Left cardiac atrium (tissue), 4 donors: ENCODE data around the gene FGF3. TPM values are rescaled to one million over a fixed set of nuclear protein-coding genes. Genes with fewer than 3 reads are reported as not detected.

Source experiments
- ATAC-seq, 2 donors: fragments of 200-7000 bp; cut with Tn5 transposase; one replicate each; pipeline ENCODE4 v1.9.1; 2020; ENCODE audit warnings: mild to moderate bottlenecking in 2 of 2, moderate library complexity in 2 of 2
- DNase-seq: peaks from one replicate; pipeline ENCODE4 v3.0.0-alpha.2; 2020
- intact Hi-C, 2 donors: fragments of 100-400 bp; cut with DNase I; formaldehyde crosslinking; loops; one replicate each; pipeline versions ENCODE4 v1.14.1 to v1.15.1; 2022 to 2023
- long read RNA-seq: library from polyadenylated mRNA; unstranded; transcript quantifications from one replicate; pipeline ENCODE4 v2.0.0, GENCODE V29; 2021
- total RNA-seq, 2 donors: library from RNA; stranded (reverse); fragmentation: NEBNext Ultra II Directional; extraction: Animal tissue kit (Norgen Biotek cat#: 25700); gene quantifications; one replicate each; pipeline ENCODE4 v1.2.1, GENCODE V29; 2021
- donor health status: DM: no; HTN: yes; CAD: no.
- donor health status: DM: no; HTN: yes; CAD: no; lungs with severe emphysema.
- donor health status: DM: yes; HTN: yes; CAD: no.
- donor health status: Dilated cardiomyopathy.

Gene FGF3
- not detected for total RNA-seq
- long read RNA-seq: 0 reads

DNA sequence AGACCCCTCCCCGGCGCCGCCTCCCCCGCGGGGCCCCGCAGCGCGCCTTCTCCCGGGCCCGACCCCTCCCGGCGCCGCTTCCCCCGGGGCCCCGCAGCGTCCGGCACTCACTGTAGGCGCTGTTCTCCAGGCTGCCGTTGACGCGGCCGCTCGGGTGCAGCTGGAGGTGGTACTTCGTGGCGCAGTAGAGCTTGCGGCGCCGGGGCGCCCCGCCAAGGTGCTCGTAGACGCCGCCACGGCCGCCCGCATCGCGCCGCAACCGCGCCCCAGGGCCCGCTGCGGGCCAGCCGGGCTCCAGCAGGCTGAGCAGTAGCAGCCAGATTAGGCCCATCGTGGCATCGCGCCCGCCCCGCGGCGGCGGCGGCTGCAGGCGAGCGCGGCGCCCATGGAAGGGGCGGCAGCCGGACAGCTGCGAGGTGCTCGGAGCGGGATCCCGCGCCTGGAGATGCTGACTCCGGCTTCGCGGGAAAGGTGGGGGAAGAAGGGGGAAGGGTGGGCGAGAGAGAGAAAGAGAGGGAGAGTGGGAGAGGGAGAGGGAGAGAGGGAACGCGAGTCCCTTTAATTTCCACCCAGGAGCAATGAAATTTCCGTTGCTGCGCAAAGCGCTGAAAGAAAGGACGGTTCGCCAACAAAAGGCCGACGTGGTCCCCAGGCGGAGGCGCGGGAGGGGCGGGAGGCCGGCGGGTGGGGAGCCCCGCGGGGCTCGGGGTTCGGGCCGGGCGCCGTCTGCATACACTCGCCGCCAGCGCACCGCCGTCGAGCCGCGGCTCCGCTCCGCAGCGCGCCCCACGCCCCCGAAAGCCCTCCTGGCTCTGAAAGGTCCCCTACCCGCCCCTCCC is at the start of gene FGF3:
TSS of gene FGF3 (minus strand) at position 814 of the 839 bp plus-strand sequence. CDS start at position 331, 483 bp downstream.
- ATAC-seq (no peak), DNase-seq (no peak)
- intact Hi-C loops: loop anchor here in 1 of 2 donors (10.0 kb wide), 1 partner anchor 124 kb away; no protein-coding TSS in a partner anchor

DNA sequence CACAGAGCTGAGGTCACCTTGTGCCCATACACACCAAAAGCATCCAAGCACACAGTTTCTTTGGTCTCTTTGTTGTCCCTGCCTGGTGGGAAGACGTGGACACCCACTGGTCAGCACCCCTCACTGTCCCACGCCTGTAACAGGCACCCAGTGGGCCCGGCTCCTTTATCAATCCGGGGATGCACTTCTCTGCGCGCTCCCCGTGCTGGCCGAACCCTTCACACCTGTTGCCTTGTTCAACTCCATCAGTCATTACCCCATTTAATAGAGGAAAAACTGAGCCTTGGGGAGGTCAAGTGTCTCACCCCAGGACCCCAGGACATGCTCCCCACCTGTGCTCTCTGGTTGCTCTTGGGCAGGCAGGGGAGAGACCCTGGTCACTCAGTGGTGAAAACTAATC is 49.7 kb upstream of the FGF3 start:
- intact Hi-C loops: no loop called here
- DNase-seq (no peak), ATAC-seq (no peak)

DNA sequence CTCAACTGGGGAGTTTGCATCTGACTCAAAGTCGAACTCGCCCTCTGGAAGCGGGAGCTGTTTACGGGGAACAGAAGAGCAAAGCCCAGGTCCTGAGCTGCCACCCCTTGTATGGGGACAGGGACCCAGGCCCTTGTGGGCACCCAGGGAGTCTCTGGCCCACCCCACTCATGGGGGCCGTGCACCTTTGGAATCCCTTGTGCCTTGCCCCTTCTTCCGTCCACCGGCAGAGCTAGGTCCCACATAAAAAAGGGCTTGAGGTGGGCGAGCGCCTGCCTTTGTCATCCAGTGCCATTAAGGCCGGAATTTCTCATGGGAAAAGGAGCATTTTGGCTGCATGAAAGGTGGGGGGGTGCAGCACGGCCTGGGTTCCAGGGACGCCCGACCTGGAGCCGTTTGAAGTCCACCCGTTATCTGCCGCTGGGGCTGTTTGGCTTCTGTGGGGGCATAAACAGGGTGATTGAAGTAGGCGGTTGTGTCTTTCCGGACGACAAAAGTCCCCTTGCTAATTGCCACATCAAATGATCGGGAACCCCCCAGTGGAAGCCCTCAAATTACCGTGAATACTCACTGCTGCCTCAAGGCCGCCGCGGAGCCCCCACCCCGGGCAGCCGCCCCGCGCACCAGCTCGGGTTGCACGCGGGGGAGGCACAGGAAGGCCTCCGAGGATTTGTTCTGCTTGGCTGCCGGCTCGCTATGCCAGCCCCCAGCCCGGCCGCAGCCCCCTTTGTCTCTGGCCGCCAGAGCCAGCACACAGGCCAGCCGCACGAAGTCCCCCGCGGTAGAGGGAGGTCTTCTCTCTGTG is 49.0 kb upstream of the FGF3 start:
- intact Hi-C loops: no loop called here
- DNase-seq (no peak), ATAC-seq (no peak)

DNA sequence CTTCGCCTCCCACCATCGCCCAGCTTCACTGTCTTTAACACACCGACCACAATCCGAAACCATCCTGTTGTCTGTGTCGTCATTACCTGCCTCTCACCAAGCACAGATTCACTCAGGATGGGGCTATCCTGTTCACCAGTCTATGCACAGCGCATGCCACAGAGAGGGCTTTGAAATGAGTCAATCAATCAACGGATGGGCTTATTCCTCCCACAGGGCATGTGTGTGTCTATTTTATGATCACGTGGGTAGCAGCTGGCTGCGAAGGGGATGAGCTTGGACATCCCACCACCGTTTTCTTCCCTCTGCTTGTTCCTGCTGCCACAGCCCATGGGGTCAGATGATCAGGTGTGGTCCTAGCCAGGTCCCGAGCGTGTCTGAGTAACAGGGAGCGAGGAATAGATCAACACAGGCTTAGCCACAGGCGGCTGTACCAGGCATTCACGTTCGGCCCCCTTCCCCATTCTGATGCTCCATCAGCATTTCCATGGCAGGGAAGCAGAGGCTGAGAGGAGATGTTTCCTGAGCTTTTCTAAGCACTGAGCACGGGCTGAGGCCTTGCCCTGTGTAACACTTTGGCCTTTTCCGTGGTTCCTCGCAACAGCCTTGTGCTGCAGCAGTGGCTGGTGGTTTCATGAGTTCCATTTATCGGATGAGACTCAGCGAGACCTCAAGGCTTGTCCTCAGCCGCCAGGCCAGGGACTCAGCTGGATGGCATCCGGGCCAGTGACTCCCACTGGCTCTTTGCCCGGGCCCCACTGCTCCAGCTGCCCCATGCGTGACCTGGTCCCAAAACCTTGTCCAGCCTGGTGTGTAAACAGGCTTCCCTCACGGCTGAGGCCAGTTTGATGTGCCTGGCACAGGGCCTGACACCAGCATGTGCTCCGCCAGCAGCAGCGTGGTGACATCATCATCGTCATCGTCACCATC is 48.1 kb upstream of the FGF3 start:
- intact Hi-C loops: no loop called here
- no peak for DNase-seq

DNA sequence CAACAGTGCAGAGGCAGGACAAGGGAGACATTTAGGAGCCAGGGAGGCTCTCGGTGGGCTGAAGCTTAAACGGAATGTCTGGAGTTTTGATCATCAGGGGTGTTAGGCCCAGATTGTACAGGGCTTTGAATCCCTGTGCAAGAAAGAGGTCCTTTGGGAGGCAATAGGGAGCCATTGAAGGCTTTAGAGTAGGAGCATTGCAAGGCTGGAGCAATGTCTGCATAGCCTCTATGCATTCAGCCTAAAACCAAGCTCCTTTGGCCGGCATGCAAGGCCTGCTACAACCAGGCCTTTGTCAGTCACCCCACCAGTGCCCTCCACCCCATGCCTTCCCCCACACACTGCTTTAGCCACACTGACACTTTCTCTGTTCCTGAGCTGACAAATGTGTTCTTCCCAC is 47.4 kb upstream of the FGF3 start:
- DNase-seq (no peak), ATAC-seq (no peak)
- intact Hi-C loops: no loop called here

More for the DNA sequence above, 48.1 kb upstream of the FGF3 start:
- no peak for ATAC-seq

DNA sequence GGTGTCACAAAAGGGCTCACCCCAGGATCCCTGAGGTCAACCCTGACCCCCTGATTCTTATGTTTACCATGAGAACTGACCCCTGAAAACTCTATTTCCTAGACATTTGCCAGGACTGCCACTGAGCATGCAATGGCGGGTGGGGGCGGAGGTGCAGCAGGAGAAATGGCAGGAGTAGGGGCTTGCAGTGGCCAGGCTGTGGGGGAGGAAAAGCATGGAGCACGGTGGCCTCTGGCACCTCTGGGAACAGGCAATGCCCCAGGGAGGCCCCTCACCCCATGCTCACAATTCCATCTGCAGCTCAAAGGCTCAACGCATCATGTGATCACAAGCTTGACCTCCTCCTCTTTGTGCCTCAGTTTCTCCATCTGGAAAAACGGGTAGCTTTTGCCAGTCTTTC is 46.5 kb upstream of the FGF3 start:
- DNase-seq: no peak
- intact Hi-C loops: no loop called here
- ATAC-seq: no peak

DNA sequence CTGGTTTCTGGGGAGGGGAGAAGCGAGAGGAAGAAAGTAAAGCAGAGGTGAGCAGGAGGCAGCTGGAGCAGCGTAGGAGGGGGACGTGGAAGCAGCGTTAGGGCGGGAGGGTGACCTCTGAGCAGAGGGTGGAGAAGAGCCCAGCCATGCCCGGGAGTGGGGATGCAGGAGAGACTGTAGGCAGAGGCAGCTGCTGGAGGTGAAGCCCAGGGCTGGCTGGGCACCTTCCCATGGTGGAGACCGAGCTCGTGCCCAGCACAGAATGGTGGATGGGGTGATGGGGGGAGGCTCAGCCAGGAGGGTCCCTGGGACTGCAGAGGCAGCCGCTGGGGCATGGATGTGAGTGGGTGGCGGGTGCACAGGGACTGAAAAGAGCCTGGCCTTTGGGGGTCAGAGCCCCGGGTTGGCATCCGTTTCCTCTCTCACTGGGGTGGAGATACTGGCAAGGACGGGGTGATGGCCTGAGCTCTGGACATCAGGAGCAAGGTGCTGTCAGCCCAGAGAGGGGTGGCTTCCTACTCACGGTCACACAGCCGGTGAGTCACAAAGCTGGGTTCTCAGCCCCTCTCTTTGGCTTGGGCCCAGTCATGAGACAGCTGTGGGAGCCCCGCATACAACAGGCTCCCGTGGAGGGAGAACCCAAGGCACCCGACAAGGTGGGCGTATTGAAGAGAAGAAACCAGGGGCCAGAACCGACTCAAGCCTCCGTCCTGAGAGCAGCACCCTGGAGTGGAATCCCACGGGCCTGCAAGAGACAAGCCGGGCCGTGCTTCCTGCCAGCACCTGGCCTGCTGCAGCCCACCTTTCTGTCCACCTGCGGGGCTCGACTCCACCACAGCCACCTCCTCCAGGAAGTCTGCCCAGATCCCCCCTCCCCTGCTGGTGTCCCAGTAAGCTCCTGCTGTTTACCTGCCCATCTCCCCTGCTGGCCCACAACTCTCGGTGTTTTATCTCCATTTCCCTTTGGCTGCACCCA is 45.8 kb upstream of the FGF3 start:
- ATAC-seq (no peak), DNase-seq (no peak)
- intact Hi-C loops: no loop called here

DNA sequence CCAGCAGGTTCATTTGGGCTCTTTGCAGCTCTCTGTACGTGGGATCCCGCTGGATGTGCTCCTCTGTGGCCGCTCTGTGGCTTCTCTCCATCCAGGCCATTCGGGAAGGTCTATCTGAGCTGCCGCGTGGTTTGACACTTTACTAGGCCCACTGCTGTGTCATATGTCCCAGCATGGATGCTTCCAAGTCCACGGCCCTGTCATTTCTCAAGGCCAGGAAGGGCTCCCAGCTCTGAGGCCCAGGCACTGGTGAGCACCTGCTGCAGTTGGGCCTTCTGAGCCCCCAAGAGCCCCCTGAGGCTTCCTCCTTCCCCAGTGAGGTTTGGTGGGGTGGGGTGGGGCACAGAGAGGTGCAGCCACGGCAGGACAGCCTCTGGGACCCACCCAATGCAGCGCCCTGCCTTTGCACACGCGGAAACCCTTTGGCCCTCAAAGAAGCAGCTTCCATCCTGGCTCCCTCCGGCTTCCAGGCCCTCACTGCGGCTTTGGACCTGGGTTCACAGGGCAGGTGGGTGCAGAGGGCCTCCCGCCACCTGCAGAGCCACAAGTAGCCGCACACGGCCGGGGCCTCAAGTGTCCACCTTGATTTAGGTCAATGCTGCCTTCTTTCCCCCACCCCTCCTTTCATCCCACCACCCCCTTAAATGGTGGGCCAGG is 44.5 kb upstream of the FGF3 start:
- ATAC-seq: no peak
- DNase-seq: no peak
- intact Hi-C loops: no loop called here

DNA sequence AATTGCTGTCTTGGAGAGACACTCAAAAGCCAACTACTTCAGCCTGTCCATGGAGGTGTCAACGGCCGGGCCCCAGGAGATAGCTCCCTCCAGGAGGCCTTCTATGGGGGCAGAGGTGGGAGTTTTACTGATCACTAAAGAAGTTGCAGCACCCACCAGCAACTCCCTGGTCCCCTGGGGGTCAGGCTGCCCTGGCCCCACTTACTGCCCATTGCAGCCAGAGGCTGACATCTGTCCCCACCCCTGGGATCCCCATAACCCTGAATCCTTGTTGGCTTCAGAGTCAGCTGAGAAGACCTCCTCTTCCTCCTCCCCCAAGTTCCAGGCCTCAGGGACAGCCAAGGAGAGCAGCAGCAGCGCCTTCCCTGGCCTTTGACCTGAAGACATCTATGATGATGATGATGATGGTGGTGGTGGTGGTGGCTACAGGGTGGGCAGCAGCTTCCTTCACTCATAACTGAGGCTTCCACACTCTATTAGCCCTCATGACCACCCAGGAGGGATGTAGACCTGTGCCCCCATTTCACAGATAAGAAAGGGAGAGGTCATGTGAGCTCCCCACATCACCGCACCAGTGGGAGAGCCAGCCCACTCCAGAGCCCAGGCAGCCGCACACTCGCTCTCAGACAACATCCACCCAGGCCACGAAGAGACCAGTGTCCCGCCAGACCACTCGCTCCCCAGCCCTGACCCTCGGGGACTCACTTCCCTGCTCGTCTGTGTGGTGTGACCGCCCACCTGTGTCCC is 43.8 kb upstream of the FGF3 start:
- ATAC-seq: no peak
- intact Hi-C loops: no loop called here
- DNase-seq: no peak

DNA sequence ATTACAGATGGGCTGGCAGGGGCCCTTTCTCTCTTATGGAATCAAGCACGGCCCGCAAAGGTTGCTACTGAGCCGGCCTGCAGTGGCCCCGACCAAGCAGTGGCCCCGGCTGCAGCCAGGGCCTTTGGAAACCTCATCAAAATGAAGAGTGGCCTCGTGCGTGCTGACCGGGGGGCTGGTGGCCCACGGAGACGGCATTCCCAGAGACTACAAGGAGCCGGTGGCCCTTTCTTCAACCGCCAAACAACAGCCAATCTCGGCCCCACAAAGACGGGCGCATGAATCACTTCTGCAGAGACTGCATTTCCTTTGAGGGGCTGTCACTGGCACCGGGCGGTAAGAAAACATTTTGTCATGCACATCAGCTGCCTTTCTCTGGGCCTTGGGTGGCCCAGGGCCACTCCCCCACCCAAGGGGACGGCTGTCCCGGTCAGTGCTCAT is 43.1 kb upstream of the FGF3 start:
- no peak for DNase-seq
- ATAC-seq: no peak
- intact Hi-C loops: no loop called here

DNA sequence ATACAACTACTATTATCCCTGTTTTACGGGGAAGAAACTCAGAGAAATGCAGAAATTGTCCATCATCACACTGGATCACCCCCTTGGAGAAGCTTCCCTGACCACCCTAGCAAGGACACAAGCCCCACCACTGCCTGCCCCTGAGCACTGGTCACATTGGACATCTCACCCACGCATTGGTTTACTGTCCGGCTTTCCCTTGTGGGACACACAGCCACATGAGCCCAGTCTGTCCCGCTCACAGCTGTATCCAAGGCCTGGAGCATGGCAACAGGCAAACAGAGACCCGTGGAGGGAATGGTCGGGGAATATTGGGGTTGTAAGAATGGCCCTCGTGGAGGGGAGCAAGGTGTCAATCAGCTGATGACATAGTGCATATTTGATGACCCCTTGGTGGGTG is 42.7 kb upstream of the FGF3 start:
- no peak for DNase-seq
- intact Hi-C loops: no loop called here
- no peak for ATAC-seq

DNA sequence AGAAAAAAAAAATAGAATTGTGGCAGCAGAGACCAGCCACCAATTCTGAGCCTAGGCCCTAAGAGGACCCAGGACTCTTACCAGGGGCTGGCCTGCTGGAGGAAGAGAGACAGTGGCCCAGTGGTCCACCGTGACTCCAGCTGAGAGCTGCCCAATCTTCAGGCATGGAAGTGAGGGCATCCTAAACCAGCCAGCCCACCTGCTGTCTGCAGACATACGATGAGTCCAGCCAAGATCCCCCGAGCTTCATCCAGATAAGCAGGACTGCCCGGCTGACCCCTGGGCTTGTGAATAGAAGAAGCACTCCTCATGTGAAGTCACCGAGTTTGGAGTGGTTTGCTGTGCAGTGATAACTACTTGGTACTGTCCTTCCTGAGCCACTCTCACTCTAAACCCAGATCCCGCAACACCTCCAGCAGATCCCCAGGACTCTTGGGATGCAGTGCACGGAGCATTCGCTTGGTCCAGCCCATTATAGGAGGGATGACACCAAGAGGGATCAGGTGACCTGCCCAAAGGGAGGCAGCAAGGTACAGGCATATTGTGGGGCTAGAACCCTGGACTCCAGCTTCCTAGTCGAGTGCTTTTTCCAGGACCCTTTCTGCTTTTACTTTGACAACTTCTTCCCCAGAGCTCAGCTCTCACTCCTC is 41.7 kb upstream of the FGF3 start:
- intact Hi-C loops: no loop called here
- ATAC-seq (no peak), DNase-seq (no peak)

DNA sequence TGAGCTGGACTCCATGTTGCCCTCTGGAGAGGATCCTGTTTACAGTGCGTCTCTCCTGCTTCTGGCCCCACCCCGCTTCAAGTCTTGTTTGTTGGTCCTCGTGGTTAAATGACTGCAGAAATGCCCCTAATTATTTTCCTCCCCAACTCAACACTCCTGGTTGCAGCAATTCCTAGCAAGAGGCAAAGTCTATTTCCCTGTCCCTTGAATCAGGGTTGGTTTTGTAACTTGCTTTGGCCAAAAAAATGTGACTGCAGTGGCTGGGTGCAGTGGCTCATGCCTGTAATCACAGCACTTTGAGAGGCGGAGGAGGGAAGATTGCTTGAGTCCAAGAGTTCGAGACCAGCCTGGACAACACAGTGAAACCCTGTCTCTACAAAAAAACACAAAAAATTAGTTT is 41.0 kb upstream of the FGF3 start:
- ATAC-seq (no peak), DNase-seq (no peak)
- intact Hi-C loops: no loop called here

DNA sequence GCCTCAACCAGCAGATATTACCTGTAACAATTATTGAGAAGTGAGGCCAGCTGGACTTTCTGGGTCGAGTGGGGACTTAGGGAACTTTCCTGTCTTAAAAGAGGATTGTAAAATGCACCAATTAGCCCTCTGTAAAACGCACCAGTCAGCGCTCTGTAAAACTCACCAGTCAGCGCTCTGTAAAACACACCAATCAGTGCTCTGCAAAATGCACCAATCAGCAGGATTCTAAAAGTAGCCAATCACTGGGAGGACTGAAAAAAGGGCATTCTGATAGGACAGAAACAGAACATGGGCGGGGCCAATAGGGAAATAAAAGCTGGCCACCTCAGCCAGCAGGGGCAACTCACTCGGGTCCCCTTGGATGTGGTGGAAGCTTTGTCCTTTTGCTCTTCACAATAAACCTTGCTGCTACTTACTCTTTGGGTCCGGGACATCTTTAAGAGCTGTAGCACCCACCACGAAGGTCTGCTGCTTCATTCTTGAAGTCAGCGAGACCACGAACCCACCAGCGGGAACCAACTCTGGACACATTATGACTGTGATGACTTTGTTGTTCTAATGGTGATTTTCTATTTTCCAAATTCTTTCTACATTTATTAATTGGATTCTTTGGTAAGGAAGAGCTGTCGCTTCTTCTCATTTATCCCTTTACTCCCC is 40.2 kb upstream of the FGF3 start:
- intact Hi-C loops: no loop called here
- ATAC-seq (no peak), DNase-seq (no peak)

DNA sequence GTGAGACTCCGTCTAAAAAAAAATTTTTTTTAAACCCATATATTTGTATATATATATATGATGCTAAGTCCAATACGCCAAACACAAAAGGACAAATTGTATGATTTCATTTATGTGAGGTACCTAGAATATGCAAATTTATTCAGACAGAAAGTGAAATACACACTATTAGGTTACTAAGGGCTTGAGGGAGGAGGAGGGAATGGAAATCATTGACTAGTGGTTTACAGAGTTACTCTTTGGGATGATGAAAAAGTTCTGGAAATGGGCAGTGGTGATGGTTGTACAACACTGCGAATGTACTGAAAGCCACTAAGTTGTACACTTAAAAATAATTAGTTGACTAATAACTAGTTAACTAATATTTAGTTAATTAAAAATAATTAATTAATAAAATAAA is 36.2 kb upstream of the FGF3 start:
- ATAC-seq: no peak
- DNase-seq: no peak
- intact Hi-C loops: no loop called here

DNA sequence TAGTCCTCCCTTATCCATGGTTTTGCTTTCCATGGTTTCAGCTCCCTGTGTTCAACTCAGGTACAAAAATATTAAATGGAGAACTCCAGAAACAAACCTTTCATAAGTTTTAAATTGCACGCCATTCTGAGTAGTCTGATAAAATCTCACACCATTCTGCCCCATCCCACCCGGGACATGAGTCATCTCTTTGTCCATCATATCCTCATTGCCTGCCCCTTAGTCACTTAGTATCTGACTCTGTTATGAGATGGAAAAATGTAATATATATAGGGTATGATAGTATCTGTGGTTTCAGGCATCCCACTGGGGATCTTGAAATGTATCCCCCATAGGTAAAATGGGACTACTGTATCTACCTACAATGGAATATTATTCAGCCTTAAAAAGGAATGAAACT is 35.5 kb upstream of the FGF3 start:
- intact Hi-C loops: no loop called here
- DNase-seq (no peak), ATAC-seq (no peak)
